ENCODE results near the gene NTNG1. TPM values are rescaled to one million over a fixed set of nuclear protein-coding genes. Genes with fewer than 3 reads are reported as not detected.
"Not testable (repeated sequence)": the region's sequence is repeated elsewhere in the genome, so short reads cannot be mapped to it uniquely, and the experiment has no call there.

The NTNG1 gene
- total RNA-seq (ENCODE audit: low replicate concordance), result 0.62 and 0.79 TPM in 2 replicates

GRCh38 chr1:107140703-107141490, at the start of gene NTNG1:
NTNG1 (plus strand) TSS chr1:107141039.
- no peak within 1 kb of the TSS for H3K9ac ChIP-seq
- H3K27ac Mint-ChIP-seq, result no peak within 1 kb of the TSS

DNA sequence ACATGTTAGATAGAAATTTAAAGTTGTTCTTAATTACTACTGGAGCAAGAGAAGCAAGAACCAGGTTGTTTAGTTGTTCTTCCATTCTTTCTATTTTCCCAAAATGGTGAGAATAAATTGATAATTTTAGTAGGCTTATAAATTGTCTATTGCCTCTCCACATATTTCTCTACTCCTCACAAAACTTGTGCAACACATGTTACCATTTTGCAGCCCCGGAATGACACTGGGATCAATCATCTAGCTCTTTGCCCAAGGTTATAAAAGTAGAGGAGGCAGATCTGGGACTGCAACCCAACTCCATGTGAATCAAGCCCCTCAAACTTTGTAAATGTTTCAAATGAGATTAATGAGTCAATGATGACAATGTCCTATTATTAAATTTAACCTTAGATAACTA, 49.4 kb upstream of the NTNG1 start:
- H3K27me3 Mint-ChIP-seq (ENCODE audit: insufficient read depth, low read depth), result no peaks in the 10 kb centered on the region
- no peaks in the 10 kb centered on the region for H3K27me3 ChIP-seq
- H3K79me2 ChIP-seq (ENCODE audit: low read depth), result no peaks in the 10 kb centered on the region
- no peak overlapping the region for H2AFZ ChIP-seq (replicated peaks)
- no peaks in the 10 kb centered on the region for H3K4me1 ChIP-seq
- H3K36me3 ChIP-seq, result no peaks in the 10 kb centered on the region
- H3F3A ChIP-seq (ENCODE audit: low read depth), result no peaks in the 10 kb centered on the region
- no peak overlapping the region for H3K9ac ChIP-seq
- no peak overlapping the region for H3K4me3 Mint-ChIP-seq
- H3K27ac Mint-ChIP-seq, result no peak overlapping the region
- H3K4me3 ChIP-seq, result no peak overlapping the region
- no peaks in the 10 kb centered on the region for H3K36me3 Mint-ChIP-seq
- TF ChIP-seq EZH2 (IDR thresholded peaks at IDR 0.05), result no peak
- TF ChIP-seq, protein P1, sequence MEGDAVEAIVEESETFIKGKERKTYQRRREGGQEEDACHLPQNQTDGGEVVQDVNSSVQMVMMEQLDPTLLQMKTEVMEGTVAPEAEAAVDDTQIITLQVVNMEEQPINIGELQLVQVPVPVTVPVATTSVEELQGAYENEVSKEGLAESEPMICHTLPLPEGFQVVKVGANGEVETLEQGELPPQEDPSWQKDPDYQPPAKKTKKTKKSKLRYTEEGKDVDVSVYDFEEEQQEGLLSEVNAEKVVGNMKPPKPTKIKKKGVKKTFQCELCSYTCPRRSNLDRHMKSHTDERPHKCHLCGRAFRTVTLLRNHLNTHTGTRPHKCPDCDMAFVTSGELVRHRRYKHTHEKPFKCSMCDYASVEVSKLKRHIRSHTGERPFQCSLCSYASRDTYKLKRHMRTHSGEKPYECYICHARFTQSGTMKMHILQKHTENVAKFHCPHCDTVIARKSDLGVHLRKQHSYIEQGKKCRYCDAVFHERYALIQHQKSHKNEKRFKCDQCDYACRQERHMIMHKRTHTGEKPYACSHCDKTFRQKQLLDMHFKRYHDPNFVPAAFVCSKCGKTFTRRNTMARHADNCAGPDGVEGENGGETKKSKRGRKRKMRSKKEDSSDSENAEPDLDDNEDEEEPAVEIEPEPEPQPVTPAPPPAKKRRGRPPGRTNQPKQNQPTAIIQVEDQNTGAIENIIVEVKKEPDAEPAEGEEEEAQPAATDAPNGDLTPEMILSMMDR (IDR thresholded peaks at IDR 0.05), result no peak
- no peak for TF ChIP-seq EZH2phosphoT487 (IDR thresholded peaks at IDR 0.05)
- DNase-seq (ENCODE audit: low spot score), result no peak
- no peaks in the 10 kb centered on the region for H3K9me3 ChIP-seq (ENCODE audit: low read depth)
- H3K4me2 ChIP-seq, result no peak overlapping the region
- no peaks in the 10 kb centered on the region for H3K4me1 Mint-ChIP-seq
- no peak overlapping the region for H3K27ac ChIP-seq
- H3K9me3 Mint-ChIP-seq, result no peaks in the 10 kb centered on the region
- H4K20me1 ChIP-seq (ENCODE audit: low read depth), result no peaks in the 10 kb centered on the region

More at GRCh38 chr1:107140703-107141490, at the start of gene NTNG1:
- peaks cover 42% of the 10 kb centered on the region for H3K27me3 ChIP-seq
- TF ChIP-seq EZH2 (IDR thresholded peaks at IDR 0.05), result no peak
- TF ChIP-seq, protein P1 (IDR thresholded peaks at IDR 0.05), result no peak
- TF ChIP-seq EZH2phosphoT487 (IDR thresholded peaks at IDR 0.05), result no peak
- DNase-seq (ENCODE audit: low spot score), result peak; percentile 57
- Mint-ChIP-seq H3K36me3 (no peaks in the 10 kb centered on the region), H3K4me3 (peak within 1 kb of the TSS; percentile 93), H3K27me3 (ENCODE audit: insufficient read depth, low read depth) (peaks cover 21% of the 10 kb centered on the region), H3K9me3 (no peaks in the 10 kb centered on the region), H3K4me1 (peaks cover 10% of the 10 kb centered on the region)
- H3K27ac ChIP-seq, result no peak within 1 kb of the TSS
- H3K79me2 ChIP-seq (ENCODE audit: low read depth), result no peaks in the 10 kb centered on the region
- peak within 1 kb of the TSS; percentile 64 for H3K4me3 ChIP-seq
- H3K9me3 ChIP-seq (ENCODE audit: low read depth), result no peaks in the 10 kb centered on the region
- no peaks in the 10 kb centered on the region for H3K36me3 ChIP-seq
- H4K20me1 ChIP-seq (ENCODE audit: low read depth), result no peaks in the 10 kb centered on the region
- H2AFZ ChIP-seq (replicated peaks), result peak within 1 kb of the TSS; percentile 87
- no peaks in the 10 kb centered on the region for H3F3A ChIP-seq (ENCODE audit: low read depth)
- peak within 1 kb of the TSS; percentile 90 for H3K4me2 ChIP-seq
- peaks cover 5% of the 10 kb centered on the region for H3K4me1 ChIP-seq

- not testable (repeated sequence) for H3K4me2 ChIP-seq; H3K4me1 ChIP-seq; H3K27ac ChIP-seq; H3K36me3 Mint-ChIP-seq; H3K4me1 Mint-ChIP-seq; H3K79me2 ChIP-seq (ENCODE audit: low read depth); H3K9me3 ChIP-seq (ENCODE audit: low read depth); H3F3A ChIP-seq (ENCODE audit: low read depth); DNase-seq (ENCODE audit: low spot score); H3K4me3 ChIP-seq; H3K4me3 Mint-ChIP-seq; H3K36me3 ChIP-seq; H3K9ac ChIP-seq; H3K27me3 Mint-ChIP-seq (ENCODE audit: insufficient read depth, low read depth); H3K27me3 ChIP-seq; H3K9me3 Mint-ChIP-seq; H4K20me1 ChIP-seq (ENCODE audit: low read depth); H2AFZ ChIP-seq (replicated peaks); H3K27ac Mint-ChIP-seq
These were observed 47.4 kb upstream of the NTNG1 start for GRCh38 chr1:107093395-107093794.

DNA sequence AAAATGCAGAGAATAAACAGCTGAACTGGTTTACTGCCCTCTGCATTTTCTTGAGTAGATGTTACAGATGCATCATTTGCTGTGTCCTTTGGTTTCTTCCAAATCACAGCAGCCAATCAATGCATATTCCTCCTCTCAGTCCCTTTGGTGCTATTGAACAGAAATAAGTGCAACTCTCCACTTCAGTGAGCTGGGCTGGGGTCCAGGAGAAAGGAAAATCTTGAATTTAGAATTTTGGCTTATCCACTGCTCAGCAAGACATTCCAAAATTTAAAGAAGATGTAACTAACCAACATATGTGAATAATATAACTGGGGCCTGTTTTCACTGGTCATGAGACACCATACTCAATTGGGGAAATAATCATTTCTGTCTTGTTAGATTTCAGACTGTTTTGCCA, 45.2 kb upstream of the NTNG1 start:
- Histone ChIP-seq H3K9ac (no peak overlapping the region), H3K4me1 (no peaks in the 10 kb centered on the region), H3K79me2 (ENCODE audit: low read depth) (no peaks in the 10 kb centered on the region), H3K27ac (no peak overlapping the region), H3K4me3 (no peak overlapping the region), H3K27me3 (no peaks in the 10 kb centered on the region), H3K36me3 (no peaks in the 10 kb centered on the region), H2AFZ (replicated peaks) (no peak overlapping the region), H3K9me3 (ENCODE audit: low read depth) (no peaks in the 10 kb centered on the region), H3K4me2 (no peak overlapping the region), H3F3A (ENCODE audit: low read depth) (no peaks in the 10 kb centered on the region), H4K20me1 (ENCODE audit: low read depth) (no peaks in the 10 kb centered on the region)
- no peaks in the 10 kb centered on the region for H3K4me1 Mint-ChIP-seq
- H3K36me3 Mint-ChIP-seq, result no peaks in the 10 kb centered on the region
- H3K27ac Mint-ChIP-seq, result no peak overlapping the region
- no peaks in the 10 kb centered on the region for H3K9me3 Mint-ChIP-seq
- no peak overlapping the region for H3K4me3 Mint-ChIP-seq
- no peak for DNase-seq (ENCODE audit: low spot score)
- TF ChIP-seq, protein P1 (IDR thresholded peaks at IDR 0.05), result no peak
- TF ChIP-seq EZH2 (IDR thresholded peaks at IDR 0.05) (no peak), EZH2phosphoT487 (IDR thresholded peaks at IDR 0.05) (no peak)
- H3K27me3 Mint-ChIP-seq (ENCODE audit: insufficient read depth, low read depth), result no peaks in the 10 kb centered on the region

Data from neural progenitor cell (in vitro differentiated cells).